ENCODE measurements around the gene ZSWIM1. TPM values are rescaled to one million over a fixed set of nuclear protein-coding genes. Genes with fewer than 3 reads are reported as not detected.

ZSWIM1 gene
- total RNA-seq, 3 donors from 2014 or later = 10.8 to 11.9 (median 10.9) TPM

DNA sequence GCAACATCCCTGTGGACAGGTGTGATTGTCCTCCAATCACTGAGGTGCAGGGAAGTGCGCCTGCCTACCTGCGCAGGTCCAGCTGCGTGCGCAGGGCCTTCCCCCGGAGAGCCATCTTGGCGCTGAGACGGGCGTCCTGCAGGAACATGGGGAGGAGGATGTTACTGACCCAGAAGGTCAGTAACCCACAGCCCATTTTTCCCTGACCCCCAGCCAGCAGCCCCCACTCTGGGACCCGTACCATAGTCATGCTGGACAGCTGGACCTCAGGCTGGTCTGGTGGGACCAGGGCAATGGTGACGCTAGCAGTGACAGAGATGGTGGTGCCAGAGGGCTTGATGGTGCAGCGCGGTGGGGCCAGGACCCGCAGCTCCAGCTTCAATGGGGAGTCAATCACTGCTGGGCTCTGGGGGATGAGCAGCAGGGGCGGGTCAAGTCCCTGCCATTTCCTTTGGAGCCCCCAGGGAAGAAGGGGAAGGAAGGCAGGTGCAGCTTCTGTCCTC lies 21.2 kb downstream of the ZSWIM1 start:
- H3K27me3 Mint-ChIP-seq (ENCODE audit: low read depth) = no peaks in the 10 kb centered on the region
- no peak overlapping the region for H3K4me3 Mint-ChIP-seq
- DNase-seq (no peak), ATAC-seq (no peak)
- H3K36me3 Mint-ChIP-seq (ENCODE audit: insufficient read depth) = peaks cover 14% of the 10 kb centered on the region
- H3K4me1 Mint-ChIP-seq (ENCODE audit: low read depth) = no peaks in the 10 kb centered on the region
- H3K9me3 Mint-ChIP-seq = no peaks in the 10 kb centered on the region

- Mint-ChIP-seq H3K4me3 (no peak overlapping the region), H3K9me3 (no peaks in the 10 kb centered on the region), H3K4me1 (ENCODE audit: low read depth) (no peaks in the 10 kb centered on the region), H3K36me3 (ENCODE audit: insufficient read depth) (no peaks in the 10 kb centered on the region), H3K27me3 (ENCODE audit: low read depth) (no peaks in the 10 kb centered on the region)
- ATAC-seq = no peak
- DNase-seq = no peak
Measured at GRCh38 chr20:45904583-45905504, 23.8 kb downstream of the ZSWIM1 start.

DNA sequence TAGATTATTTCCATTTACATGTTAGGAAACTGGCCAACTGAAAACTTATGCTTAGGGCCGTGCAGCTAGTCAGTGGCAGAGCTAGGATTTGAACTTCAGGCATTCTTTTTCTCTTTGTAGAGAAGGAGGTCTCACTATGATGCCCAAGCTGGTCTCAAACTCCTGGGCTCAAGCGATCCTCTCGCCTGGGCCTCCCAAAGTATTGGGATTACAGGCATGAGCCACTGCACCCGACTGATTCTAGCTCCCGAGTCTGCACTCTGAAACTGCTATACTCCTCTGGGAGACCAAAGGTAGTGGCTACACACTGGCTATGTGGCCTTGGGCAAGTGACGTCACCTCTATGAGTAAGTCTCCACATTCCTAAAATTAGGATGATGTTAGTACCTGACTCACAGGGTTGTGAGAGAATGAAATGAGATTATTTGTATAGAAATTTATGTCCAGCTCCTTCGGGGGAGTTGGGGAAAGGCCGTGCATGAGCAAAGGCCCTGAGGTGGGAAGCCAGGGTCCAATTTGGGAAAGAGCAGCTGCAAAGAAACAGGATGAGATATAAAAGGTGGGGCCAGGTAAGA lies 24.6 kb downstream of the ZSWIM1 start:
- H3K36me3 Mint-ChIP-seq (ENCODE audit: insufficient read depth) = no peaks in the 10 kb centered on the region
- no peak overlapping the region for H3K4me3 Mint-ChIP-seq
- no peaks in the 10 kb centered on the region for H3K9me3 Mint-ChIP-seq
- H3K4me1 Mint-ChIP-seq (ENCODE audit: low read depth) = peaks cover 1% of the 10 kb centered on the region
- ATAC-seq (no peak), DNase-seq (no peak)
- no peaks in the 10 kb centered on the region for H3K27me3 Mint-ChIP-seq (ENCODE audit: low read depth)

GRCh38 chr20:45907219-45907948 lies 26.4 kb downstream of the ZSWIM1 start:
- Mint-ChIP-seq H3K27me3 (ENCODE audit: low read depth) (no peaks in the 10 kb centered on the region), H3K4me1 (ENCODE audit: low read depth) (peaks cover 14% of the 10 kb centered on the region), H3K4me3 (no peak overlapping the region), H3K36me3 (ENCODE audit: insufficient read depth) (no peaks in the 10 kb centered on the region), H3K9me3 (no peaks in the 10 kb centered on the region)
- DNase-seq = no peak
- ATAC-seq = no peak

- no peak for ATAC-seq
- no peaks in the 10 kb centered on the region for H3K9me3 Mint-ChIP-seq
Measured at GRCh38 chr20:45908084-45908483, 27.1 kb downstream of the ZSWIM1 start.

GRCh38 chr20:45909336-45909808 lies 28.3 kb downstream of the ZSWIM1 start:
- no peak for ATAC-seq
- H3K36me3 Mint-ChIP-seq (ENCODE audit: insufficient read depth) = no peaks in the 10 kb centered on the region

More at GRCh38 chr20:45908084-45908483, 27.1 kb downstream of the ZSWIM1 start:
- H3K27me3 Mint-ChIP-seq (ENCODE audit: low read depth) = peaks cover 1% of the 10 kb centered on the region
- no peak for DNase-seq
- H3K36me3 Mint-ChIP-seq (ENCODE audit: insufficient read depth) = no peaks in the 10 kb centered on the region
- no peak overlapping the region for H3K4me3 Mint-ChIP-seq
- peaks cover 16% of the 10 kb centered on the region for H3K4me1 Mint-ChIP-seq (ENCODE audit: low read depth)

DNA sequence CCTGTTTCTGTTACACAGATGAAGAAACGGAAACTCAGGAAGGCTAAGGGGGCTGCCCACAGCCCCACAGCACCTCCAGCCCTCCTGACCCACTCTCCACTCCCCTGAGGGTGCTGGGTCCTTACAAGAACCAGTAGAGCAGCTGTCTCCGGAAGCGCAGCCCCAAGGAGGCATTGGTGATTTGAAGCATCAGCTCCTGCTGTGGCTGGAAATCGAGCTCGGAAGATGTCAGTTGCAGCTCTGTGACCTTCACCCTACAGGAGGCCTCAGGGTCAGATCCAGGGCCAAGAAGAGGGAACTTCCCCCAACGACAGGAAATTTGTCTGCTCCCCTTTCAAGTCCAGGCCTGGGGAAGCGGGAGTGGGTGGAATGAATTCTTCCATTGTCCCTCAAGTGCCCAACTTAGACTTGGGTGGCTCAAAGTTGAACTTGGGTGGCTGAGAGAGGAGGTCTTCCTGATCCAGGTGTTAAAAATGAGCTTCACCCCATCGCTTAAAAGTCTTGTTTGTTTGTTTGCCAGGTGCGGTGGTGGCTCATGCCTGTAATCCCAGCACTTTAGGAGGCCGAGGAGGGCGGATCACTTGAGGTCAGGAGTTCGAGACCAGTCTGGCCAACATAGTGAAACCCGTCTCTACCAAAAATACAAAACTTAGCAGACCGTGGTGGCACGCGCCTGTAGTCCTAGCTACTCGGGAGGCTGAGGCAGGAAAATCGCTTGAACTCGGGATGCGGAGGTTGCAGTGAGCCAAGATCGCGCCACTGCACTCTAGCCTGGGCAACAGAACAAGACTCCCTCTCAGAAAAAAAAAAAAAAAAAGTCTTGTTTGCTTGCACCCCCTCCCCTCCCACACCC lies 29.0 kb downstream of the ZSWIM1 start:
- ATAC-seq = no peak
- H3K36me3 Mint-ChIP-seq (ENCODE audit: insufficient read depth) = no peaks in the 10 kb centered on the region
- peaks cover 5% of the 10 kb centered on the region for H3K27me3 Mint-ChIP-seq (ENCODE audit: low read depth)
- H3K4me3 Mint-ChIP-seq = peak overlapping the region; percentile 78
- H3K4me1 Mint-ChIP-seq (ENCODE audit: low read depth) = peaks cover 18% of the 10 kb centered on the region
- no peaks in the 10 kb centered on the region for H3K9me3 Mint-ChIP-seq
- DNase-seq = no peak

More at GRCh38 chr20:45909336-45909808, 28.3 kb downstream of the ZSWIM1 start:
- Mint-ChIP-seq H3K4me1 (ENCODE audit: low read depth) (peaks cover 17% of the 10 kb centered on the region), H3K9me3 (no peaks in the 10 kb centered on the region), H3K4me3 (no peak overlapping the region), H3K27me3 (ENCODE audit: low read depth) (peaks cover 5% of the 10 kb centered on the region)
- DNase-seq = no peak

DNA sequence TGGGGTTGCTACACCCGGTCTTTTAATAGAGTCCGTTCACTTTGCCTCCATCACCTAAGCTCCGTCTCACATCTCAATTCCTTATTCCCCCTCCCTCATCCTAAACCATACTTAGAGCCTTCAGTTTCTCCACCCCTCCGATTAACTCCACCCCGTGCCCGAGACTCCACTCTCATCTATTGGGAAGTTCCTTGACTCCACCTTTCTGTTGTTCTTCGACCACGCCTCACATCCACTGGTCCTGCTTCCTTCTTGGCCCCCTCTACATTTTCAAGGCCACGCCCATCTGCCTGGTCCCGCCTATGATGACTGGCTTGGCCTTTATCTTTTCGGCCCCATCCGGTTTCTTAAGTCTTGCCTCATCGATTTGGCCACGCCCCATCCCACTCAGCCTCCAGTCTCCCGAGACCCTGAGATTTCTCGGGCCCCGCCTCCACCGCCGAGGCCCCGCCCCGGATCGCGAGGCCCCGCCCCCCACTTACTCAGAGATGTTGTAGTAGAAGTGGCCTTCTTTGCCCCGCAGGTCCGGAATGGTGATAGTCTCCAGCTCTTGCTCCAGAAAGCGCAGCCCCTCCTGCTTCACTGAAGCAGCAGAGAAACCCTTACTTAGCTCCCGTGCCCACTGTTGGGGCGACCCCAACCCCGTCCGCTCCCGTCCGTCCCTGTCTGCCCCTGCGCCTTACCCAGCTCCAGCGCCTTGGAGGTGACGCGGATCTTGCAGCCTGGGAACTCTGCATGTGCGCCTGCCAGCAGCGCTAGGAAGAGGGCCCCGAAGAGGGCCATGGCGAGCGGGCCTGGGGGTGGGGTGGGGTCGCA lies 29.9 kb downstream of the ZSWIM1 start:
- H3K4me3 Mint-ChIP-seq = peak overlapping the region; percentile 78
- ATAC-seq (peak; percentile 92 to 93), DNase-seq (peak; percentile 87)
- peaks cover 9% of the 10 kb centered on the region for H3K27me3 Mint-ChIP-seq (ENCODE audit: low read depth)
- H3K4me1 Mint-ChIP-seq (ENCODE audit: low read depth) = peaks cover 18% of the 10 kb centered on the region
- H3K36me3 Mint-ChIP-seq (ENCODE audit: insufficient read depth) = no peaks in the 10 kb centered on the region
- H3K9me3 Mint-ChIP-seq = no peaks in the 10 kb centered on the region

- peaks cover 18% of the 10 kb centered on the region for H3K4me1 Mint-ChIP-seq (ENCODE audit: low read depth)
- DNase-seq = no peak
- no peaks in the 10 kb centered on the region for H3K36me3 Mint-ChIP-seq (ENCODE audit: insufficient read depth)
- peaks cover 14% of the 10 kb centered on the region for H3K27me3 Mint-ChIP-seq (ENCODE audit: low read depth)
- no peak for ATAC-seq
- peak within 1 kb of the TSS; percentile 78 for H3K4me3 Mint-ChIP-seq
- H3K9me3 Mint-ChIP-seq = no peaks in the 10 kb centered on the region
Measured at GRCh38 chr20:45911486-45912343, 30.7 kb downstream of the ZSWIM1 start, which contains the start of gene PLTP. Gene PLTP (minus strand): TSS chr20:45912155. CDS start chr20:45911452, 703 bp downstream.

- Mint-ChIP-seq H3K27me3 (ENCODE audit: low read depth) (peaks cover 14% of the 10 kb centered on the region), H3K4me3 (peak overlapping the region; percentile 40), H3K9me3 (no peaks in the 10 kb centered on the region), H3K36me3 (ENCODE audit: insufficient read depth) (no peaks in the 10 kb centered on the region), H3K4me1 (ENCODE audit: low read depth) (peaks cover 18% of the 10 kb centered on the region)
- ATAC-seq = no peak
- no peak for DNase-seq
Measured at GRCh38 chr20:45912344-45912682, 31.3 kb downstream of the ZSWIM1 start.

DNA sequence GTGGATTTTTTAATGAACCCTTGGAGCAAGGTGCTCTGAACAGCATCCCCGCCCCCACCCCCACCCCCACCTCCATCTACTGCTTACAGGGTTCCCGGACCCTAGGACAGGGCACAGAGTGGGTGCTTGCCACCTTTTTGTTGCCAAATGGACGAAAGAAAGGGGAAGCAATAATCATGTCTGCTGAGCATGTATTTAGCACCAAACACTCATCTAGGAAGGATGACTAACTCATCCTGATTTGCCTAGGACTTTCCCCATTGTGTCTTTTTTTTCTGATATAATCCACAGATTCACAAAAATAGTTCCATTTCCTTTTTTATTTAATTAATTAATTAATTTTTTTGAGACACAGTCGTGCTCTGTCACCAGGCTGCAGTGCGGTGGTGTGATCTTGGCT lies 32.1 kb downstream of the ZSWIM1 start:
- ATAC-seq = no peak
- Mint-ChIP-seq H3K36me3 (ENCODE audit: insufficient read depth) (no peaks in the 10 kb centered on the region), H3K4me3 (no peak overlapping the region)

GRCh38 chr20:45917790-45918141 lies 36.7 kb downstream of the ZSWIM1 start:
- Mint-ChIP-seq H3K4me1 (ENCODE audit: low read depth) (peaks cover 3% of the 10 kb centered on the region), H3K4me3 (no peak overlapping the region), H3K36me3 (ENCODE audit: insufficient read depth) (no peaks in the 10 kb centered on the region), H3K9me3 (no peaks in the 10 kb centered on the region), H3K27me3 (ENCODE audit: low read depth) (peaks cover 31% of the 10 kb centered on the region)
- ATAC-seq (no peak), DNase-seq (no peak)

More for the DNA sequence above, 32.1 kb downstream of the ZSWIM1 start:
- peaks cover 18% of the 10 kb centered on the region for H3K27me3 Mint-ChIP-seq (ENCODE audit: low read depth)
- no peaks in the 10 kb centered on the region for H3K9me3 Mint-ChIP-seq
- no peak for DNase-seq
- peaks cover 18% of the 10 kb centered on the region for H3K4me1 Mint-ChIP-seq (ENCODE audit: low read depth)
